Uterus (tissue), 4 donors: ENCODE results near the gene TAF9B. TPM values are rescaled to one million over a fixed set of nuclear protein-coding genes. Genes with fewer than 3 reads are reported as not detected.
A peak's percentile ranks its signal among the peaks of the same experiment; 100 is the strongest.
"Not testable (repeated sequence)": the region's sequence is repeated elsewhere in the genome, so short reads cannot be mapped to it uniquely, and the experiment has no call there.

Source experiments
- DNase-seq, 2 donors: peaks; one replicate each; pipeline ENCODE4 v3.0.0-alpha.2; 2019 to 2020
- H3K27ac ChIP-seq, 2 donors: fragments of 200-600 bp; sonication (generic); 1 replicate in 1 of 2; 2 replicates in 1 of 2; pipeline ENCODE4 v1.5.1; 2016 to 2018
- H3K27me3 ChIP-seq, 2 donors: fragments of 200-600 bp; sonication (generic); one replicate each; pipeline ENCODE4 v1.5.1; 2018 to 2019; ENCODE audit warnings: control low read depth in 1 of 2
- H3K36me3 ChIP-seq, 2 donors: fragments of 200-600 bp; sonication (generic); one replicate each; pipeline ENCODE4 v1.5.1; 2019; ENCODE audit warnings: control low read depth in 1 of 2
- H3K4me1 ChIP-seq, 2 donors: fragments of 200-600 bp; sonication (generic); one replicate each; pipeline ENCODE4 v1.5.1; 2018 to 2019; ENCODE audit warnings: control low read depth in 1 of 2
- H3K4me3 ChIP-seq, 2 donors: fragments of 200-600 bp; sonication (generic); 1 replicate in 1 of 2; 2 replicates in 1 of 2; pipeline ENCODE4 v1.5.1; 2018 to 2019; ENCODE audit warnings: mild to moderate bottlenecking in 1 of 2
- H3K9me3 ChIP-seq, 2 donors: fragments of 200-600 bp; sonication (generic); one replicate each; pipeline ENCODE4 v1.5.1; 2019; ENCODE audit warnings: control low read depth in 1 of 2
- POLR2A ChIP-seq, 2 donors: fragments of 450-650 bp; IDR thresholded peaks; one replicate each; pipeline ENCODE4 v1.6.1; 2016; ENCODE audit warnings: antibody characterized with exemption in 2 of 2, mild to moderate bottlenecking in 1 of 2, moderate library complexity in 1 of 2
- intact Hi-C: fragments of 100-400 bp; cut with DNase I; formaldehyde crosslinking; loops from one replicate; pipeline ENCODE4 v1.15.1; 2023; ENCODE audit warnings: low total_unique reads
- total RNA-seq, 4 donors: library from RNA; depleted of rRNA in 3 of 4; stranded (reverse); fragments of >200 nt in 3 of 4; gene quantifications; one replicate each; pipeline versions ENCODE4 v1.1.0 to v1.2.4, GENCODE V29; 2014 to 2023
- TF ChIP-seq, protein P1 (sequence below), 4 experiments: fragments of 200-600 bp in 2 of 4; fragments of 450-650 bp in 2 of 4; sonication (generic) in 2 of 4; IDR thresholded peaks; one replicate each; pipeline ENCODE4 v1.5.1; 2016 to 2019; ENCODE audit warnings: antibody characterized with exemption in 4 of 4, mild to moderate bottlenecking in 2 of 4, moderate library complexity in 1 of 4
- donor health status: DM: yes; HTN: yes; CAD: no.

Gene TAF9B, protein sequence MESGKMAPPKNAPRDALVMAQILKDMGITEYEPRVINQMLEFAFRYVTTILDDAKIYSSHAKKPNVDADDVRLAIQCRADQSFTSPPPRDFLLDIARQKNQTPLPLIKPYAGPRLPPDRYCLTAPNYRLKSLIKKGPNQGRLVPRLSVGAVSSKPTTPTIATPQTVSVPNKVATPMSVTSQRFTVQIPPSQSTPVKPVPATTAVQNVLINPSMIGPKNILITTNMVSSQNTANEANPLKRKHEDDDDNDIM
- 10 to 100 TPM; 10.2 to 44.2 (median 32.2) TPM for total RNA-seq

DNA sequence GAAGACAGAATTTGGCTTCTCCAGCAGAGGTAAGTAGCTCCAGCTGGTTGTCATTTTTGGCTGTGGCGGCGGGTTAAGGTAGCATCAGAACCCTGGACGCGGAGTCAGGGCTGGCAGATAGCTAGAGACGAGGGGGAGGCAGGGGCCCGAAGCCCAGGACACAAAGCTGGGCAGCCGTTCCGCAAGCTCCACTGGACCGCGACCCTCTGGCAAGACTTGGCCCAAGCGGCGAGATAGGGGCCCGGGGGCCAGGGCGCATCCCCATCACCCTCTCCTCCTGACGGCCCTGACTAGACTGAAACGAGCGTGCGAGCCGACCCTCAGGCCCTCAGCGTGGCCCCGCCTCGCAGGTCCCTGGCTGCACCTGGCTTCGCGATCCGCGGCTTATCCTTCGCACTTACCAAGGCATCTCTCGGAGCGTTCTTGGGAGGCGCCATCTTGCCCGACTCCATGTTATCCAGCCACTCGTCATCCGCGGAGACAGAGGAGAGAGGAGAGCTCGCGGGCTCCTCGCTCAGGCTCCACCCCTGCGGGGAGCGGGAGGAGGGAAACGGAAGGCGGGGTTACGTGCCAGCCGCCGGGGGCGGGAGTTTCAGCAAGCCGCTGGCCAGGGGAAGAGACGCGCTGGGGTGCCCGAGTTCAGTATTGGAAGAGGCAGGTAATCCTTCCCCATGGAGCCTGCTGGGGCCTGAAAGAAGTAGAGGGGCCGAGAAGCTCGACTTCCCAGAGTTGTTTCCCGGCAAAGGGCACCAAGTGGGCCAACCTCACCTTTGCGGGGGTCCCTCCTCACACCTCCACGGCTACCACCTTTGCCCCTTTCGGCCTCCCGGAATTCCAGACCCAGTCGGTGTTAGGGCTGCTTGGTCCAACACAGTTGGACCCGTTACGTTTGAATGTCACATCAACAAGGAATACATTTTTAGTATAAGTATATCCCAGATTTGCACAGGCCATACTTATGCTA lies at the start of gene TAF9B:
TAF9B (minus strand) TSS at position 491 of the 964 bp plus-strand sequence; CDS start at position 452, 39 bp downstream.
- Histone ChIP-seq H3K4me1 (no peaks in the 10 kb centered on the region), H3K27ac (peak within 1 kb of the TSS; percentile 85 to 91), H3K27me3 (no peaks in the 10 kb centered on the region), H3K4me3 (peak within 1 kb of the TSS; percentile 69 to 71), H3K36me3 (no peaks in the 10 kb centered on the region), H3K9me3 (no peaks in the 10 kb centered on the region)
- DNase-seq, result peak; percentile 82 to 85
- intact Hi-C loops, result no loop called here
- TF ChIP-seq POLR2A (IDR thresholded peaks at IDR 0.05), result peak; percentile 30 to 43
- TF ChIP-seq, protein P1, sequence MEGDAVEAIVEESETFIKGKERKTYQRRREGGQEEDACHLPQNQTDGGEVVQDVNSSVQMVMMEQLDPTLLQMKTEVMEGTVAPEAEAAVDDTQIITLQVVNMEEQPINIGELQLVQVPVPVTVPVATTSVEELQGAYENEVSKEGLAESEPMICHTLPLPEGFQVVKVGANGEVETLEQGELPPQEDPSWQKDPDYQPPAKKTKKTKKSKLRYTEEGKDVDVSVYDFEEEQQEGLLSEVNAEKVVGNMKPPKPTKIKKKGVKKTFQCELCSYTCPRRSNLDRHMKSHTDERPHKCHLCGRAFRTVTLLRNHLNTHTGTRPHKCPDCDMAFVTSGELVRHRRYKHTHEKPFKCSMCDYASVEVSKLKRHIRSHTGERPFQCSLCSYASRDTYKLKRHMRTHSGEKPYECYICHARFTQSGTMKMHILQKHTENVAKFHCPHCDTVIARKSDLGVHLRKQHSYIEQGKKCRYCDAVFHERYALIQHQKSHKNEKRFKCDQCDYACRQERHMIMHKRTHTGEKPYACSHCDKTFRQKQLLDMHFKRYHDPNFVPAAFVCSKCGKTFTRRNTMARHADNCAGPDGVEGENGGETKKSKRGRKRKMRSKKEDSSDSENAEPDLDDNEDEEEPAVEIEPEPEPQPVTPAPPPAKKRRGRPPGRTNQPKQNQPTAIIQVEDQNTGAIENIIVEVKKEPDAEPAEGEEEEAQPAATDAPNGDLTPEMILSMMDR (IDR thresholded peaks at IDR 0.05), result no peak

DNA sequence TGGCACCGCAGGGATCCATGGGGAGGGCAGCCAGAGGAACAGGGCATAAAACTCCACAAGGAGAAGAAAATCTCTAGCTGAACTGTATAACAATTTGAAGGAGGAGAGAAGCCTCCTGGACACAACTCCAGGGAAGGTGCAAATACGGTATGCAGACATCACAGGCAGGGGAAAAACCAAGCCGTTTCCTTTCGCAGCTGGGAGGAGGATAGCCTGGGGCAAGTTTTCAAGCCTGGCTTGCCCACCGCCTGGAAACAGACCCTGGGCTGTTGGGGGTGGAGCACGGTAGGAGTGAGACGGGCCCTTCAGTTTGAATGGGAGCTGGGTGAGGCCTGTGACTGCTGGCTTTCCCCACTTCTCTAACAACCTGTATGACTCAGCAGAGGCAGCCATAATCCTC lies 43.4 kb upstream of the TAF9B start:
- no peaks in the 10 kb centered on the region for H3K4me1 ChIP-seq
- no peaks in the 10 kb centered on the region for H3K27me3 ChIP-seq
- no peak overlapping the region for H3K4me3 ChIP-seq

DNA sequence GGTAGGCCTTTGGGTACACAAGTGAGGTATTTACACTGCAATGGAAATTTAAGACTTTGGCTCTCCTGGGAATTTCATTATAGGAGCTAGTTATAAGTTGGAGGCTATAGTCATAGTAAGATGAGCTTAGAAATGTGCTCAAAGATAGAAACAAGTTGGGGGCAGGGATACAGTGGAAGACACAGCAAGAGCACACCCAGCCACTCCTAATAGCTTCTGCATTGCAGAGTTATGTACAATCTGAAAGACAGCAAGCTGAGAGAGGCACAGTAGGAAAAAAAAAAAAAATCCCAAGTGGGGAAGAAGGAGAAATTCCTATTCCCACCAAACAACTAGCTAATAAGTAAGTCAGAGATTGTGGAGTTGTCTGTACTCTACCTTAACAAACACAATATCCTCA lies 41.9 kb upstream of the TAF9B start:
- TF ChIP-seq POLR2A (IDR thresholded peaks at IDR 0.05), result no peak
- TF ChIP-seq, protein P1 (IDR thresholded peaks at IDR 0.05), result no peak
- intact Hi-C loops, result no loop called here
- Histone ChIP-seq H3K36me3 (no peaks in the 10 kb centered on the region), H3K27me3 (no peaks in the 10 kb centered on the region), H3K9me3 (no peaks in the 10 kb centered on the region), H3K27ac (no peak overlapping the region), H3K4me3 (no peak overlapping the region), H3K4me1 (no peaks in the 10 kb centered on the region)
- no peak for DNase-seq

More for the DNA sequence above, 43.4 kb upstream of the TAF9B start:
- Histone ChIP-seq H3K27ac (no peak overlapping the region), H3K36me3 (no peaks in the 10 kb centered on the region), H3K9me3 (no peaks in the 10 kb centered on the region)
- intact Hi-C loops, result no loop called here
- TF ChIP-seq, protein P1 (IDR thresholded peaks at IDR 0.05), result no peak
- no peak for TF ChIP-seq POLR2A (IDR thresholded peaks at IDR 0.05)
- DNase-seq, result no peak

DNA sequence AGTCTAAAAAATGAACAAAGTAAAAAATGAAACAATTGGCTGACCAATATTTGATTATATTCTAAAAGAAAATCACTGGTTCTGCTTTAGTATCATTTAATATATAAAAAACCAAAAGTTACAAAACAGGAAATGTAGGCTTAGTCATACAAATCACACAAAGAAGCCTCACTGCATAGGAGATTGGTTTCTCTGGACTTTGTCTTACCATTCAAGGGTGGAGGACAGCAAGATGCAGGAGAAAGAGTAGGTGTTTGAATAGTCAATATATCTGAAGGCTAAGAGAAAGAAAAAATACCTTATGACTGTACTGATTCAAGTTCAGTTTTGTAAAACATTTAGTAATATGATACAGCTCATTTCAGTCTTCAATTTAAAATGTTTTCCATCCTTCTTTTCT lies 28.6 kb upstream of the TAF9B start:
- no peak overlapping the region for H3K4me3 ChIP-seq
- no peak for DNase-seq
- no peaks in the 10 kb centered on the region for H3K36me3 ChIP-seq
- intact Hi-C loops, result no loop called here
- no peaks in the 10 kb centered on the region for H3K9me3 ChIP-seq
- H3K27ac ChIP-seq, result no peak overlapping the region
- no peaks in the 10 kb centered on the region for H3K4me1 ChIP-seq
- TF ChIP-seq, protein P1 (IDR thresholded peaks at IDR 0.05), result no peak
- no peak for TF ChIP-seq POLR2A (IDR thresholded peaks at IDR 0.05)
- H3K27me3 ChIP-seq, result no peaks in the 10 kb centered on the region

DNA sequence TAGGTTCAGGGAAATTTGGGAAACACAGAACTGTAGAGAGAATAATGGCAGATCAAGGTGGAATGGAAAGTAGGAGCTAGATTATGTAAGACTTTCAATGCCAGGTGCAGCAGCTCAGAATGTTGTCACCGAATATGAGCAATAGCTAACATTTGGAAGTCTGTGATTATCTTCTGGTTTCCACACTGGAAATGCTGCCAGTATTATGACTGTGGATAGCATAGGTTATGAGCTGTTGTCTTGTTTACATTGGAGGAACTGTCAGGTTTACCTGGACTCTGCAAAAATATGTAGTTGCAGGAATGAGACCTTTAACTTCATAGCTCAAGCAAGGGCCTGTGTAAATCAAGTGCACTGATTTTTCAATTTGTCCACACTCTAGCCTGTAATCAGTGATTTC lies 26.0 kb upstream of the TAF9B start:
- Histone ChIP-seq H3K27ac (no peak overlapping the region), H3K27me3 (no peaks in the 10 kb centered on the region), H3K4me1 (no peaks in the 10 kb centered on the region), H3K9me3 (no peaks in the 10 kb centered on the region), H3K36me3 (no peaks in the 10 kb centered on the region), H3K4me3 (no peak overlapping the region)
- intact Hi-C loops, result no loop called here
- no peak for TF ChIP-seq POLR2A (IDR thresholded peaks at IDR 0.05)
- TF ChIP-seq, protein P1 (IDR thresholded peaks at IDR 0.05), result no peak
- DNase-seq, result no peak

DNA sequence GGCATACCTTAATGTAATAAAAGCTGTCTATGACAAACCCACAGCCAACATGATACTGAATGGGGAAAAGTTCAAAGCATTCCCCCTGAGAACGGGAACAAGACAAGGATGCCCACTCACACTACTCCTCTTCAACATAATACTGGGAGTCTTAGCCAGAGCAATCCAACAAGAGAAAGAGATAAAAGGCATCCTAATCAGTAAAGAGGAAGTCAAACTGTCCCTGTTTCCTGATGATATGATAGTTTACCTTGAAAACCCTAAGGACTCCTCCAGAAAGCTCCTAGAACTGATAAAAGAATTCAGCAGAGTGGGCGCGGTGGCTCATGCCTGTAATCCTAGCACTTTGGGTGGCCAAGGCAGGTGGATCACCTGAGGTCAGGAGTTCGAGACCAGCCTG lies 23.7 kb upstream of the TAF9B start:
- DNase-seq, H3K4me1 ChIP-seq, H3K9me3 ChIP-seq, H3K27me3 ChIP-seq, H3K36me3 ChIP-seq, H3K27ac ChIP-seq, H3K4me3 ChIP-seq, intact Hi-C loops: not testable (repeated sequence)

DNA sequence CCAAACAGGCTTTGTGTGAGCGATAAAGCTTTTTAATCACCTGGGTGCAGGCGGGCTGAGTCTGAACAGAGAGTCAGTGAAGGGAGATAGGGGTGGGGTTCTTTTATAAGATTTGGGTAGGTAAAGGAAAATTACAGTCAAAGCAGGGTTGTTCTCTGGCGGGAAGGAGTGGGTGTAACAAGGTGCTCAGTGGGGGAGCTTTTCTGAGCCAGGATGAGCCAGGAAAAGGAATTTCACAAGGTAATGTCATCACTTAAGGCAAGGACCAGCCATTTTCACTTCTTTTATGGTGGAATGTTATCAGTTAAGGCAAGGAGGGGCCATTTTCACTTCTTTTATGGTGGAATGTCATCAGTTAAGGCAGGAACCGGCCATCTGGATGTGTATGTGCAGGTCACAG lies 21.3 kb upstream of the TAF9B start:
- H3K4me3 ChIP-seq, H3K9me3 ChIP-seq, H3K27ac ChIP-seq, H3K27me3 ChIP-seq, intact Hi-C loops, H3K4me1 ChIP-seq, DNase-seq, H3K36me3 ChIP-seq: not testable (repeated sequence)
